GM19324 (cell line): Measurements from ENCODE around the gene CNTN1.
A peak's percentile ranks its signal among the peaks of the same experiment; 100 is the strongest.

Experiments
- ATAC-seq: cut with Tn5 transposase; IDR thresholded peaks from one replicate; pipeline ENCODE4 v1.9.1; 2021; ENCODE audit warnings: mild to moderate bottlenecking, moderate library complexity; ENCODE audit not compliant: unreplicated experiment, low FRiP score

The CNTN1 gene

GRCh38 chr12:40833818-40834217, 141.6 kb downstream of the CNTN1 start:
- no peak for ATAC-seq

GRCh38 chr12:40834321-40834720, 142.1 kb downstream of the CNTN1 start:
- ATAC-seq: no peak

GRCh38 chr12:40837891-40838429, 145.7 kb downstream of the CNTN1 start:
- ATAC-seq: no peak

- ATAC-seq: no peak
Observed at GRCh38 chr12:40843495-40843894, 151.3 kb downstream of the CNTN1 start.

- ATAC-seq: no peak
Observed at GRCh38 chr12:40853221-40853620, 161.0 kb downstream of the CNTN1 start.

- ATAC-seq: no peak
Observed at GRCh38 chr12:40854604-40855003, 162.4 kb downstream of the CNTN1 start.

GRCh38 chr12:40864891-40865290, 172.7 kb downstream of the CNTN1 start:
- no peak for ATAC-seq

- ATAC-seq: no peak
Observed at GRCh38 chr12:40870981-40871380, 178.7 kb downstream of the CNTN1 start.

DNA sequence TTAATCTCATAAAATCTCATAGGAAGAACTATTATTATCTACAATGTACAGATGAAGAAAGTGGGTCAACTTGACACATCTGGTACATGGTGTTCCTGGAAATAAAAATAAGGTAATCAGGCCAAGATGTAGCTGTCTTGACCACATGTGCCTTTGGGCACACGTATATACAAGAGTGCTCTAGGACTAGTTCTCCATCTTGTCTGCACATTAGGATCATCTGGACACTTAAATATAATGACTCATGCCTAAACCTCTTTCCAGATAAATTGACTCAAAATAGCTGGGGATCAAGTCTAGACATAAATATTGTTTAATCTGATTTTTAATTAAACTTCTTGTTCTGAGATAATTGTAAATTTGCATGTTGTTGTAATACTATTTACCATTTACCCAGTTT, 182.6 kb downstream of the CNTN1 start:
- no peak for ATAC-seq

DNA sequence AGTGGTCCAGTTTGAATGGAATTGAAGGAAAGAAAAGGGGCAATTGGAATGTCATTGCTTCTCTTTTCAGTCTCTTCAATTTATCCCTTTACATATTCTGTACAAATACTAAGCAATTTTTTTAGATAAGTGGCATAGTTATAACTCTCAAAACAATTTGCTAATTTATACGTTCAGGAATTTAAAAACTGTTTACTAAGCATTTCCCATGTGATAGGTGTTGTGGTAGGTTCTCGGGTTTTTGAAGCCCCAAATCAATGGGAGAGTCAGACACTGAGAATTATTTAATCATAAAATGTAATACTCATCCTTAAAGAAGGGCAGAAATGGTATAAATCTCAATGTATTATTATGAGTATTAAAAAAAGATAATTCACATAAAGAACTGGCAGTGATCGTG, 197.1 kb downstream of the CNTN1 start:
- ATAC-seq: no peak

DNA sequence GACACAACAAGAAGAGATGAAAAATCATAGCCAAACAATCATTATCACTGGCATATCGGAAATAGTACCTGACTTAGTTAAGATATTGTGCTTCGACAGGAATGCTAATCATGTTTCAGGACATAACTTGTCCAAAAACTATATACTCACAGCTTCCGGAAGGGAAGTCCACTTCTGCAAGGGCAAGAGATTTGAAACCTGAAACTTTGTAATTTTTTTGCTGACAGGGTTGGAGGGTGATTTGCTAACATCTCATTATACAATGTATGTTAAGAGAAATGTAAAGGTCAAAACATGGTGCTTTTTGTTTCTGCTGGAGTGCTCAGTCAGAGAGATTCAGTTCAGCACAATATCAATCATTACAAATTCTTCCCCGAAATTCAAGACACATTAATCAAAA, 200.3 kb downstream of the CNTN1 start:
- no peak for ATAC-seq

DNA sequence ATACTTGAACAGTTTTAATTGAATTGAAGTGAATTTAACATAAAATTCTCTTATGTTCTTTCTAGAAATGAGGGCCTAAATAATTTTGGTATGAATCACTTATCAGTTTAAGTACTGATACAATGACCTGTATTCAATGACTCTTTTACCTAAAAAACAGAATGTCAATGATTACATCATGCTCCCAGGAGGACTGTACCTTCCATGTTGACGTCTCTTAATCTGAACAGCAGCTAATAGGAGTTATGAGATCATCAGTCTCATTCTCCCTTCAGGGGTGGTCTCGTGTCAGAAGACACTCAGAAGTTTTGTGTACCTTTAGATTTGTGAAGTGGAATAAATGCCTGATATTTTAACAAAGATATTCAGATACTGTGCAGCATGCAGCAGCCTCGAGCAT, 206.3 kb downstream of the CNTN1 start:
- no peak for ATAC-seq

GRCh38 chr12:40903040-40903439, 210.8 kb downstream of the CNTN1 start:
- ATAC-seq: no peak

- ATAC-seq: peak; percentile 64
Observed at GRCh38 chr12:40907115-40907527, 214.9 kb downstream of the CNTN1 start.

DNA sequence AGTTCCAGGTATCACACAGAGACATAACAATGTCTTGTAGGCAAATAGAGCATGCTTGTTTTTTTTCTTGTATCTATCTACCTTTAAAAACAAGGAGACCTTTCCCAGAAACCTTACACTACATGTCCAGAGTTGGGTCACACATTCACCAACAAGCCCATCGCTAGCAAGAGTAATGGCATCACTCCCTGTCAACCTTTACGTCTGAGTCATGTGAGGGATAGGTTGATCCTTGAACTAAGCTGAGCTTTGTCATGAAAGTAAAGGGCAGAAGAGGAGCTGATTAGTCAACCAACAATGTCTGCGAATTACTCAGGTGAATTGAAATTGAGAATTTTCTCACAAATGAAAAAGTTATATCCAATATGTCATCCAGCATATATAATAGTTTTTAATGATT, 219.4 kb downstream of the CNTN1 start:
- ATAC-seq: no peak

DNA sequence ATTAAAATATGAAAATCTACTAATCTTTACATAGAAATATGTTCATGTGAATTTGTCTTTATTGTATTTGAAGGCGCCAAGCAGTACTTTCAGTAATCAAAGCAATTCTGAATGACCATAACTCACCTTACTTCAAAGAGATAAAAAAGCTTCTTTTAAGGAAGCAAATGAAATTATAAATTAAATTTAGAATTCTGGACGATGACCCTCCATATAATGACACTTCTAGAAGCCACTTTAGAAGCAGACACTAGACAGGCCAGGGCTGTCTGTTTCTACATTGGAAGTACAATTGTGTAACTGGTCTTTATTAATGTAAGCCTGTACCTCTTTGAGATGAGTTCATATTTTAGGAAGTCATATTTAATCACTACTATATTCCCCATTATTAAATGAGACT, 222.9 kb downstream of the CNTN1 start:
- ATAC-seq: no peak

- ATAC-seq: no peak
Observed at GRCh38 chr12:40917561-40917960, 225.3 kb downstream of the CNTN1 start.

GRCh38 chr12:40921563-40922163, 229.4 kb downstream of the CNTN1 start:
- no peak for ATAC-seq

DNA sequence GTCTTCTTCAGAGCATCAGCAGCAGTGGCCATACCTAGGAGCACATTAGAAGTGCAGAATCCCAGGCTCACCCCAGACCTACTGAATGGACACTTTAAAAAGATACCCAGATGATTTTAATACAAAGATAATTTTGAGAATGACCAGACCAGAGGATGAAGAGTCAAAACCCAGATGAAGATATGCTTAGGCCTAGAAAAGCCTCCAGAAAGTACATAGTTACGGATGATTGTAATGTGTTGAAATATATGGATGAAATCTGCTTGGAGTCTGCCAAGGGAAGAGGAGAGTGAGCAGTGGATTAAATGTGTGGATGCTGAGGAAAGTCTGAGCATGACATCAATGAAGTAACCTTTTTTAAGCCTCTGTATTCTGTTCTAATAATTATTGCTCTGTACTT, 245.7 kb downstream of the CNTN1 start:
- ATAC-seq: no peak

DNA sequence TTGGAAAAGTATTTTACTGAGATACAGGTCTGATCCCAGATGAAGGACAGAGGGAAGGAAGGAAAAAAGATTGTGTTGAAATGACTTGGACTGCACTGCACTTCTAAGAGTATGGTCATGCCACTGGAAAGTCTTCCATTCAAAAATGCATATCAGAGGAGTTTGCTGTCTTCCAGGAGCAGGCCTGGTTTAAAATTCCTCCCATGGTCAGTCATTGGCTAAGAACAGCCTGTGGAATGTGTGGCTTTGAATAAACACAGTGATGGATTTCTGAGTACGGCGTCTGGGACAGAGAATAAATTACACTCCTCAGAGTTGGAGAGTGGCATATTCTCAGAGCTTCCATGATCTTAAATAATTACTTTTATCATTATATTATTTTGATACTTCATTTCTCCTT, 250.1 kb downstream of the CNTN1 start:
- no peak for ATAC-seq

DNA sequence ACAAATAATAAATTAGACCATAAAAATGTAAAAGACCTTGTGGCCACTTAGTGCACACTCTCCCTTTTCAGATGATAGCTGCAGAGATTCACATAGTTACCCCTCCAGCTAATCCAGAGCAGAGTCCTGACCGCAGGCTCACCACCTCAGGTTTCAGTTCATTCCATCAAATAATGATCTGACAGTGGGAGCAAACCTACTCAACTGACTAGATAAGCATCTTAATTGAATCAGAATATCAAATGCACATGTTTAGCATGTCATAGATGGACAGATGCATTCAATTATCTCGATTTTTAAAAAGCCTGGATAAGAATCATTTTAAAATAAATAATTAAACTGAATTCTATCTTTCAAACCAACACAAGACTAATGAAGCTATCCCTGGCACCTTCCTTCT, 253.5 kb downstream of the CNTN1 start:
- ATAC-seq: no peak

GRCh38 chr12:40946612-40947194, 254.5 kb downstream of the CNTN1 start:
- no peak for ATAC-seq
